H1 (cell line): ENCODE data around the gene CDCP1. TPM values are rescaled to one million over a fixed set of nuclear protein-coding genes. Genes with fewer than 3 reads are reported as not detected.

Source experiments
- CTCF ChIA-PET: fragments of 300-600 bp; sonication (Branson Sonifier 250); formaldehyde crosslinking; loops from one replicate; lab custom pipeline; 2021; ENCODE audit not compliant: partially characterized antibody; lab: Charles Lee
- POLR2A ChIA-PET: fragments of 300-600 bp; sonication (Branson Sonifier 250); formaldehyde crosslinking; loops from one replicate; lab custom pipeline; 2021; ENCODE audit warnings: inconsistent platforms; ENCODE audit not compliant: partially characterized antibody; lab: Charles Lee
- DNase-seq, 2 experiments: peaks; one replicate each; pipeline versions ENCODE4 v3.0.0 to v3.0.0-alpha.2; 2010 to 2022; ENCODE audit warnings: low spot score in 2 of 2, low read depth in 1 of 2, mixed read lengths in 1 of 2
- FAIRE-seq: peaks from 2 replicates; lab custom pipeline; 2011; peaks lifted over from hg19 to GRCh38; lab: Jason Lieb, UNC
- H2AFZ ChIP-seq: 2 replicates; pipeline ENCODE4 v1.8.1; 2012; ENCODE audit warnings: low read length, inconsistent platforms
- H2AK5ac ChIP-seq: 2 replicates; pipeline ENCODE4 v1.6.1; 2013; ENCODE audit warnings: low read depth, low read length
- H2BK120ac ChIP-seq: replicated peaks from 2 replicates; pipeline ENCODE3; 2013; ENCODE audit warnings: low read depth, low read length, inconsistent platforms
- H2BK12ac ChIP-seq: 2 replicates; pipeline ENCODE4 v1.6.1; 2013; ENCODE audit warnings: low read depth, low read length
- H2BK15ac ChIP-seq: 2 replicates; pipeline ENCODE4 v1.6.1; 2013; ENCODE audit warnings: low read length
- H2BK20ac ChIP-seq: 2 replicates; pipeline ENCODE4 v1.6.1; 2013; ENCODE audit warnings: low read length
- H2BK5ac ChIP-seq: 2 replicates; pipeline ENCODE4 v1.6.1; 2013; ENCODE audit warnings: low read depth, low read length
- H3K14ac ChIP-seq: 2 replicates; pipeline ENCODE4 v1.6.1; 2013; ENCODE audit warnings: inconsistent platforms; ENCODE audit not compliant: insufficient read length
- H3K18ac ChIP-seq: 2 replicates; pipeline ENCODE4 v1.6.1; 2013; ENCODE audit warnings: low read length; ENCODE audit errors: extremely low read depth
- H3K23ac ChIP-seq: 2 replicates; pipeline ENCODE4 v1.6.1; 2013; ENCODE audit warnings: inconsistent platforms; ENCODE audit not compliant: insufficient read length
- H3K23me2 ChIP-seq: 2 replicates; pipeline ENCODE4 v1.6.1; 2013; ENCODE audit warnings: low read depth, low read length
- H3K27ac ChIP-seq: 2 replicates; pipeline ENCODE4 v1.6.1; 2011; ENCODE audit warnings: low read depth, low read length, inconsistent platforms
- H3K27me3 ChIP-seq, 4 experiments: replicated peaks in 1 of 4; 1 replicate in 1 of 4; 2 replicates in 3 of 4; pipeline versions ENCODE4 v1.6.1 to v1.8.1; 2011 to 2013; ENCODE audit warnings: low read length in 3 of 4, mild to moderate bottlenecking in 3 of 4, inconsistent platforms in 2 of 4, mixed read lengths in 2 of 4, moderate library complexity in 1 of 4; ENCODE audit not compliant: control insufficient read depth in 3 of 4, insufficient read depth in 3 of 4; ENCODE audit errors: extremely low read depth in 1 of 4
- H3K36me3 ChIP-seq, 4 experiments: 2 replicates each; pipeline versions ENCODE4 v1.6.1 to v1.8.1; 2011 to 2013; ENCODE audit warnings: mild to moderate bottlenecking in 4 of 4, low read length in 3 of 4, moderate library complexity in 2 of 4, control low read depth in 1 of 4, inconsistent platforms in 1 of 4; ENCODE audit not compliant: insufficient read depth in 4 of 4, control insufficient read depth in 2 of 4
- H3K4ac ChIP-seq: replicated peaks from 2 replicates; pipeline ENCODE3; 2013; ENCODE audit warnings: low read length, low read depth, mixed read lengths, inconsistent platforms; ENCODE audit not compliant: insufficient read length
- H3K4me1 ChIP-seq, 4 experiments: replicated peaks in 1 of 4; 1 replicate in 1 of 4; 2 replicates in 3 of 4; pipeline versions ENCODE4 v1.6.1 to v1.8.1; 2011 to 2013; ENCODE audit warnings: low read length in 3 of 4, inconsistent platforms in 2 of 4, mixed read lengths in 1 of 4; ENCODE audit not compliant: insufficient read depth in 4 of 4, control insufficient read depth in 3 of 4
- H3K4me2 ChIP-seq, 2 experiments: 2 replicates each; pipeline versions ENCODE4 v1.6.1 to v1.8.1; 2011 to 2013; ENCODE audit warnings: low read depth in 2 of 2, low read length in 2 of 2, control low read depth in 1 of 2, inconsistent platforms in 1 of 2, mild to moderate bottlenecking in 1 of 2; ENCODE audit not compliant: insufficient read depth in 1 of 2
- H3K4me3 ChIP-seq, 4 experiments: fragments of 200-600, 300-600 bp in 1 of 4; sonication (generic), shearing (Covaris generic), sonication (Bioruptor Twin) in 1 of 4; 2 replicates each; pipeline versions ENCODE4 v1.5.1 to v1.8.1; 2011 to 2016; ENCODE audit warnings: low read length in 4 of 4, low read depth in 3 of 4, control low read depth in 2 of 4, inconsistent platforms in 2 of 4, mild to moderate bottlenecking in 2 of 4, mixed read lengths in 1 of 4, moderate library complexity in 1 of 4; ENCODE audit not compliant: insufficient read depth in 2 of 4; ENCODE audit errors: extremely low read depth in 1 of 4
- H3K56ac ChIP-seq: replicated peaks from 2 replicates; pipeline ENCODE3; 2013; ENCODE audit warnings: low read depth, mild to moderate bottlenecking, mixed read lengths, low read length, inconsistent platforms; ENCODE audit not compliant: insufficient read length
- H3K79me1 ChIP-seq: 2 replicates; pipeline ENCODE4 v1.6.1; 2013; ENCODE audit warnings: low read depth, low read length, control low read depth
- H3K79me2 ChIP-seq, 2 experiments: 2 replicates each; pipeline versions ENCODE4 v1.6.1 to v1.8.1; 2012 to 2013; ENCODE audit warnings: low read length in 2 of 2, mild to moderate bottlenecking in 2 of 2, inconsistent platforms in 1 of 2; ENCODE audit not compliant: insufficient read depth in 2 of 2, control insufficient read depth in 1 of 2
- H3K9ac ChIP-seq, 4 experiments: replicated peaks in 1 of 4; 1 replicate in 1 of 4; 2 replicates in 3 of 4; pipeline versions ENCODE4 v1.6.1 to v1.8.1; 2011 to 2013; ENCODE audit warnings: low read depth in 3 of 4, low read length in 3 of 4, control low read depth in 2 of 4, mild to moderate bottlenecking in 2 of 4, moderate library complexity in 2 of 4, inconsistent platforms in 1 of 4; ENCODE audit errors: extremely low read depth in 1 of 4
- H3K9me3 ChIP-seq, 2 experiments: 2 replicates each; pipeline versions ENCODE4 v1.6.1 to v1.8.1; 2012 to 2013; ENCODE audit warnings: mild to moderate bottlenecking in 2 of 2, moderate library complexity in 2 of 2, control low read depth in 1 of 2, inconsistent platforms in 1 of 2, low read depth in 1 of 2, low read length in 1 of 2, mixed read lengths in 1 of 2; ENCODE audit not compliant: insufficient read depth in 2 of 2
- H4K20me1 ChIP-seq, 2 experiments: replicated peaks in 1 of 2; 2 replicates each; pipeline versions ENCODE3 to v1.8.1; 2011 to 2013; ENCODE audit warnings: inconsistent platforms in 2 of 2, low read length in 2 of 2, mild to moderate bottlenecking in 1 of 2; ENCODE audit not compliant: insufficient read depth in 2 of 2, control insufficient read depth in 1 of 2
- H4K5ac ChIP-seq: 2 replicates; pipeline ENCODE4 v1.6.1; 2013; ENCODE audit warnings: low read length, low read depth, mixed read lengths, inconsistent platforms; ENCODE audit not compliant: insufficient read length
- H4K8ac ChIP-seq: 2 replicates; pipeline ENCODE4 v1.8.0; 2013; ENCODE audit warnings: mild to moderate bottlenecking, moderate library complexity, low read length, inconsistent platforms; ENCODE audit not compliant: insufficient read depth; ENCODE audit errors: extremely low read depth
- H4K91ac ChIP-seq: replicated peaks from 2 replicates; pipeline ENCODE3; 2013; ENCODE audit warnings: low read length, mixed read lengths, inconsistent platforms; ENCODE audit not compliant: insufficient read length
- CTCF ChIP-seq, 3 experiments: IDR thresholded peaks; 1 replicate in 2 of 3; 2 replicates in 1 of 3; pipeline versions ENCODE4 v1.5.1 to v1.6.1; 2011; ENCODE audit warnings: low read length in 3 of 3, mild to moderate bottlenecking in 3 of 3, inconsistent platforms in 2 of 3, low read depth in 1 of 3, moderate library complexity in 1 of 3; ENCODE audit not compliant: insufficient read depth in 1 of 3; ENCODE audit errors: control extremely low read depth in 1 of 3
- HDAC6 ChIP-seq: IDR thresholded peaks from one replicate; pipeline ENCODE4 v1.7.1; 2012; ENCODE audit warnings: low read depth, mild to moderate bottlenecking, inconsistent platforms, low read length, moderate library complexity
- RNF2 ChIP-seq: fragments of 200-900, 300-1000 bp; sonication (generic); IDR thresholded peaks from 2 replicates; pipeline ENCODE4 v1.7.1; 2016; ENCODE audit warnings: borderline replicate concordance, low read depth, mild to moderate bottlenecking, antibody characterized with exemption, low read length; ENCODE audit not compliant: poor library complexity, severe bottlenecking; ENCODE audit errors: missing control alignments
- WGBS, 2 experiments: shearing (Covaris generic) in 1 of 2; methylation state at CpG; one replicate each; pipeline versions ENCODE4 v1.1.6 to v1.1.7; 2013 to 2015; ENCODE audit warnings: low lambda C conversion rate in 2 of 2, mixed read lengths in 2 of 2, inconsistent platforms in 1 of 2, low coverage in 1 of 2, missing lambda C conversion rate in 1 of 2; ENCODE audit not compliant: insufficient replicate concordance in 2 of 2, insufficient coverage in 1 of 2, insufficient read length in 1 of 2; ENCODE audit errors: extremely low coverage in 1 of 2, missing lambda C conversion rate in 1 of 2; 5-methylcytosine and 5-hydroxymethylcytosine counted together
- polyA plus RNA-seq, 7 experiments: library from polyadenylated mRNA; depleted of rRNA in 3 of 7; stranded (reverse) in 5 of 7; unstranded in 2 of 7; fragments of >200 nt in 5 of 7; fragments of 200-250 nt in 2 of 7; gene quantifications; 1 replicate in 5 of 7; 2 replicates in 1 of 7; 4 replicates in 1 of 7; pipeline versions ENCODE4 v1.2.1 to v1.2.3, GENCODE V29; 2011 to 2013; ENCODE audit warnings: missing spikeins in 2 of 7, mixed read lengths in 2 of 7
- total RNA-seq: library from RNA; stranded (reverse); fragmentation: NEBNext Ultra II Directional; extraction: Animal tissue kit (Norgen Biotek cat#: 25700); gene quantifications from 2 replicates; pipeline ENCODE4 v1.2.1, GENCODE V29; 2021
- TF ChIP-seq, protein P1 (sequence below): IDR thresholded peaks from 2 replicates; pipeline ENCODE4 v1.6.1; 2012; ENCODE audit warnings: inconsistent platforms

Gene CDCP1
- total and polyA plus RNA-seq, 2 of the 8 experiments (the other 6 are each of a cell fraction or from before 2014, with no cell fraction given): 10.0 to 23.3 TPM

DNA sequence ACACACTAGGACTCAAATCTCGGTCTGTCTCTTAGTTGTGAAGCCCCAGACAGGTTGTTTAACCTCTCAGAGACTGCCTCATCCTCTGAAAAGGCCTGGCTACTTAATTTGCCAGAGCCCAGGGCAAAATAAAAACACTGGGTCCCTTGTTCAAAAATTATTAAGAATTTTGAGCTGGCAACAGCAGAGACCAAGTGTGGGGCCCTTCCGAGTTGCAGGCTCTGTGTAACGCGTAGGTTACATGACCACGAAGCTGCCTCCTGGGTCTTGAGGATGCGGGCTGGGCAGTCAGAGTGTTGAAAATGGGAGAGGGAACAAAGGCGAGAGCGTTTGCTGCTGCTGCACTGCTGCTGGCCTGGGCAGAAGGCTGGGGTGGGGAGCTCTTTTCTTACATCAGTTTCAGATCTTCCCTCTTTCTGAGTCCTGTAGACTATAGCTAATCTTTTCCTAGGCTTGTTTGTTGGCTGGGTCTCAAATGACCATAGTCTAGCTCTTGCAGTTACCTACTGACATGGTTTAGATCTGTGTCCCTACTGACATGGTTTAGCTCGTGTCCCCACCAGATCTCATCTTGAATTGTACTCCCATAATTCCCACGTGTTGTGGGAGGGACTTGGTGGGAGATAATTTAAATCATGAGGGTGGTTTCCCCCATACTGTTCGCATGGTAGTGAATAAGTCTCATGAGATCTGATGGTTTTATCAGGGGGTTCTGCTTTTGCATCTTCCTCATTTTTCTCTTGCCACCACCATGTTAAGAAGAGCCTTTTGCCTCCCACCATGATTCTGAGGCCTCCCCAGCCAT lies 70.2 kb downstream of the CDCP1 start:
- Histone ChIP-seq H3K36me3 (no peaks in the 10 kb centered on the region), H3K79me2 (no peaks in the 10 kb centered on the region), H3K9ac (no peak overlapping the region), H2BK120ac (no peak overlapping the region), H4K20me1 (no peaks in the 10 kb centered on the region), H3K23ac (no peak overlapping the region), H2AFZ (no peak overlapping the region), H3K14ac (no peak overlapping the region), H2BK12ac (no peak overlapping the region), H4K91ac (no peak overlapping the region), H3K56ac (no peak overlapping the region), H3K9me3 (no peaks in the 10 kb centered on the region), H3K18ac (no peak overlapping the region), H4K8ac (no peak overlapping the region), H3K27me3 (no peaks in the 10 kb centered on the region), H3K4me2 (no peak overlapping the region), H3K4me3 (no peak overlapping the region), H3K4me1 (no peaks in the 10 kb centered on the region), H4K5ac (no peak overlapping the region), H2BK15ac (no peak overlapping the region), H3K79me1 (no peaks in the 10 kb centered on the region), H3K4ac (no peak overlapping the region), H3K23me2 (no peaks in the 10 kb centered on the region), H2AK5ac (no peak overlapping the region), H3K27ac (no peak overlapping the region), H2BK5ac (no peak overlapping the region), H2BK20ac (no peak overlapping the region)
- DNase-seq: no peak
- POLR2A ChIA-PET: interaction anchor here (1.1 kb wide), 2 partner anchors 10 to 62 kb away, joined by 3 read pairs; no protein-coding TSS in a partner anchor
- FAIRE-seq: no peak
- 90% methylated on average over 11 of the region's 11 CpGs; no CpG with 5 or more reads in 1 of the 2 experiments for WGBS, 2 experiments
- CTCF ChIA-PET: interaction anchor here (0.6 to 1.3 kb wide), 5 partner anchors 9 to 1087 kb away, joined by 3 to 7 read pairs (median 3); no protein-coding TSS in a partner anchor
- TF ChIP-seq CTCF (IDR thresholded peaks at IDR 0.05; ENCODE audit: control extremely low read depth in 1 of 3, insufficient read depth in 1 of 3, low read depth in 1 of 3, low read length in 3 of 3) (no peak), HDAC6 (no peak), RNF2 (no peak)
- TF ChIP-seq, protein P1, sequence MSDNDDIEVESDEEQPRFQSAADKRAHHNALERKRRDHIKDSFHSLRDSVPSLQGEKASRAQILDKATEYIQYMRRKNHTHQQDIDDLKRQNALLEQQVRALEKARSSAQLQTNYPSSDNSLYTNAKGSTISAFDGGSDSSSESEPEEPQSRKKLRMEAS: no peak
